CD4-positive, alpha-beta T cell treated with Interleukin-21 for 1 hour (primary cell): ENCODE measurements around the gene GATD1.

Experiments
- DNase-seq: peaks from one replicate; pipeline ENCODE4 v3.0.0-alpha.2; 2020

Gene GATD1

GRCh38 chr11:724778-725386 lies 52.4 kb downstream of the GATD1 start:
- DNase-seq, result no peak

GRCh38 chr11:724049-724777 lies 53.1 kb downstream of the GATD1 start:
- DNase-seq, result no peak

DNA sequence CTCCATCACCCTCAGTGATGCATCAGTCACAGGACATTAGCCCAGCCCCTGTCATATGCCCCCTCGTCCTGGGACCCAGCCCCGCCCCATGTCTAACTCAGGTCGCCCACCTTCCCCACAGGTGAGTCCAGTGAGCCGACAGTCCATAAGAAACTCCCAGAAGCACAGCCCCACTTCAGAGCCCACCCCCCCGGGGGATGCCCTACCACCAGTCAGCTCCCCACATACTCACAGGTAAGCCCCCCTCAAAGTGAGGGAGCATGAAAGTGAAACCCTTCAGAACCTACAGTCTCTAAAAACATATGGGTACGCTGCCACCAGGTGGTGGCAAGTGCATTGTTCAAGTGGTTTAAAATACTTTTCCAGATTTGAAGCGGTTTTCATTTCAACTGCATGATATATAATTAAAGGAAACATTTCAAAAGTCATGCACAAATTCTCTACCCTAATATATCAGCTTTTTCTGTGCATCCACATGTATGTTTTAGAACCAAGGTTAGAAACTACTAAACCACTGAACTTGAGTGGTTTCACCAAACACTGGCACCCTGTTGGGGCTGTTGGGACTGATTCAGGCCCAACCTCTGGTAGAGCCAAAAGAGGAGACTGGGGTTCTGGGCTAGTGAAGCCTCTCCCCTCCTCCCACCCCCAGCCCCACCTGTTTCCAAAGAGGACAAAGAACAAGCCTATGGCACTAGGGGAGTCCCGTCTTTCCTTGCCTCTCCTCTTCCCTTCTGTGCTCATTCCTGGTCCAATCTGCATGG lies 54.0 kb downstream of the GATD1 start:
- DNase-seq, result peak; percentile 74

DNA sequence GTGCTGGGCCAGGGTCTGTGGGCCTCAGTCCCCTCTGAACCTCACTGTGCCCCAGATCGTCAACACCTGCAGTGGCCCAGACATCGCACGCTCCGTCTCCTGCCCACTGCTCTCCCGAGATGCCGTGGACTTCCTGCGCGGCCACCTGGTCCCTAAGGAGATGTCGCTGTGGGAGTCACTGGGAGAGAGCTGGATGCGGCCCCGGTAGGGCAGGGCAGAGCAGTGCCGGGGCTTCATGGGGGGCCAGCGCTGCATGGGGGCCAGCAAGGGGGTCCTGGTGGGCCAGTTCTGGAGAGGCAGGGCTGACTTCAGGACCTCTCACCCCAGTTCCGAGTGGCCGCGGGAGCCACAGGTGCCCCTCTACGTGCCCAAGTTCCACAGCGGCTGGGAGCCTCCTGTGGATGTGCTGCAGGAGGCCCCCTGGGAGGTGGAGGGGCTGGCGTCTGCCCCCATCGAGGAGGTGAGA lies 54.9 kb downstream of the GATD1 start:
- DNase-seq, result no peak

DNA sequence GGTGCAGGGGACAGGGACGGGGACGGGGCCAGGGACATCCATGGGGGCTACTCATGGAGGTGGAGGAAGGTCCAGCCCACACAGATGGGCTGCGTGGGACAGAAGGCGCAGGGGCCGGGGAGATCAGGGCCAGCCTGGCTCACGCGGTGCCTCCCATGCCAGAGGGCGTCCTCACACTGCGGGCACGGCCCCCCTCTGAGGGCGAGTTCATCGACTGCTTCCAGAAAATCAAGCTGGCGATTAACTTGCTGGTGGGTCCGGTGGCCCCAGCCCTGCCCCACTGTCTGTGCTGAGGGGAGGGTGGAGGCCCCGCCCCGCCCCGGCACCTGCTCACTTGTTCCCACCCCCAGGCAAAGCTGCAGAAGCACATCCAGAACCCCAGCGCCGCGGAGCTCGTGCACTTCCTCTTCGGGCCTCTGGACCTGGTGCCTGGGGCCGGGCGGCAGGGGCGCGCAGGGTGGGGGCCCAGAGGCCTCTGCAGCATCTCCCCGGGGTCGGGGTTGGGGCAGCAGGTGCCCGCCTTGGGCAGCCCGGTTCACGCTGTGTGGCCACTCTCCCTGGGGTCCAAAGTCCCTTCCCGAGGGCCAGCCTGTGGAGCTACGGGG lies 55.4 kb downstream of the GATD1 start:
- DNase-seq, result peak; percentile 61

DNA sequence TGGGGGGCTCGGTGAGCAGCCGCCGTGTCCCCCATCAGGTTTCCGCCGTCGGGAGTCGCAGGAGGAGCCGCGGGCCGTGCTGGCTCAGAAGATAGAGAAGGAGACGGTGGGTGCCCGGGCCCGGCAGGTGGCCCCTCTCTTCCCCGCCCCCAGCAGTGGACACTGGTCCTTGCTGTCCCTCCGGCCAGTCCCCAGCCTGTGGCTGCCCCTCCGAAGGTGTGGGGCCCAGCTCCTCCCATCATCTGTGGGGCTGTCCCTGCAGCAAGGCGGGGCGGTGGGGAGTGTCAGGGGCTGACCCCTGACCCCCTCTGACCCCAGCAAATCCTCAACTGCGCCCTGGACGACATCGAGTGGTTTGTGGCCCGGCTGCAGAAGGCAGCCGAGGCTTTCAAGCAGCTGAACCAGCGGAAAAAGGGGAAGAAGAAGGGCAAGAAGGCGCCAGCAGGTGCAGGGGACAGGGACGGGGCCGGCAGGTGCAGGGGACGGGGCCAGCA lies 56.0 kb downstream of the GATD1 start:
- DNase-seq, result no peak

DNA sequence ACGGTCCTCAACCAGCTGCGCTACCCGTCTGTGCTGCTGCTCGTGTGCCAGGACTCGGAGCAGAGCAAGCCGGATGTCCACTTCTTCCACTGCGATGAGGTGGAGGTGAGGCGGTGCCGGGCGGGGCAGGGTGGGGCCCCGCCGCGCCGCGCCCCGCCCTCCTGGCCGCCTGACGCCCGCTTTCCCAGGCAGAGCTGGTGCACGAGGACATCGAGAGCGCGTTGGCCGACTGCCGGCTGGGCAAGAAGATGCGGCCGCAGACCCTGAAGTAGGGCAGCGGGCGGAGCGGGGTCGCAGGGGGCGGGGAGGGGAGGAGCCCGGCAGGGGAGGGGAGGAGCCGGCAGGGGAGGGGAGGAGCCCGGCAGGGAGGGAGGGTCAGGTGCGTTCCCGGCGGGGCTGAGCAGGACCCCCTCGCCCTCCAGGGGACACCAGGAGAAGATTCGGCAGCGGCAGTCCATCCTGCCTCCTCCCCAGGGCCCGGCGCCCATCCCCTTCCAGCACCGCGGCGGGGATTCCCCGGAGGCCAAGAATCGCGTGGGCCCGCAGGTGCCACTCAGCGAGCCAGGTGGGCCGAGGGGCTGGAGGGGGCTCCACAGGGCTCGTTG lies 56.5 kb downstream of the GATD1 start:
- peak; percentile 32 for DNase-seq

- DNase-seq, result no peak
These were observed 57.2 kb downstream of the GATD1 start for GRCh38 chr11:720017-720641.

GRCh38 chr11:719214-720016 lies 57.9 kb downstream of the GATD1 start:
- no peak for DNase-seq
